ENCODE results near the gene DECR2. TPM values are rescaled to one million over a fixed set of nuclear protein-coding genes. Genes with fewer than 3 reads are reported as not detected.
"Not testable (repeated sequence)": the region's sequence is repeated elsewhere in the genome, so short reads cannot be mapped to it uniquely, and the experiment has no call there.

Gene DECR2
- total RNA-seq, 4 donors from 2014 or later, result 10.6 to 106 (median 31.9) TPM

GRCh38 chr16:374616-374926 lies 27.1 kb upstream of the DECR2 start:
- no peak for DNase-seq
- peaks cover 4 to 11% of the 10 kb centered on the region in 2 donors for H3K4me1 ChIP-seq
- no peaks in the 10 kb centered on the region for H3K27me3 ChIP-seq
- intact Hi-C loops (cut with DNase I; ENCODE audit: low total_unique reads), result no loop called here
- no peak overlapping the region for H3K27ac ChIP-seq
- no peaks in the 10 kb centered on the region for H3K36me3 ChIP-seq
- no peak overlapping the region for H3K4me3 ChIP-seq
- TF ChIP-seq, protein P1, sequence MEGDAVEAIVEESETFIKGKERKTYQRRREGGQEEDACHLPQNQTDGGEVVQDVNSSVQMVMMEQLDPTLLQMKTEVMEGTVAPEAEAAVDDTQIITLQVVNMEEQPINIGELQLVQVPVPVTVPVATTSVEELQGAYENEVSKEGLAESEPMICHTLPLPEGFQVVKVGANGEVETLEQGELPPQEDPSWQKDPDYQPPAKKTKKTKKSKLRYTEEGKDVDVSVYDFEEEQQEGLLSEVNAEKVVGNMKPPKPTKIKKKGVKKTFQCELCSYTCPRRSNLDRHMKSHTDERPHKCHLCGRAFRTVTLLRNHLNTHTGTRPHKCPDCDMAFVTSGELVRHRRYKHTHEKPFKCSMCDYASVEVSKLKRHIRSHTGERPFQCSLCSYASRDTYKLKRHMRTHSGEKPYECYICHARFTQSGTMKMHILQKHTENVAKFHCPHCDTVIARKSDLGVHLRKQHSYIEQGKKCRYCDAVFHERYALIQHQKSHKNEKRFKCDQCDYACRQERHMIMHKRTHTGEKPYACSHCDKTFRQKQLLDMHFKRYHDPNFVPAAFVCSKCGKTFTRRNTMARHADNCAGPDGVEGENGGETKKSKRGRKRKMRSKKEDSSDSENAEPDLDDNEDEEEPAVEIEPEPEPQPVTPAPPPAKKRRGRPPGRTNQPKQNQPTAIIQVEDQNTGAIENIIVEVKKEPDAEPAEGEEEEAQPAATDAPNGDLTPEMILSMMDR (IDR thresholded peaks at IDR 0.05), result no peak
- no peak for TF ChIP-seq POLR2A (IDR thresholded peaks at IDR 0.05)
- H3K9me3 ChIP-seq, result no peaks in the 10 kb centered on the region

DNA sequence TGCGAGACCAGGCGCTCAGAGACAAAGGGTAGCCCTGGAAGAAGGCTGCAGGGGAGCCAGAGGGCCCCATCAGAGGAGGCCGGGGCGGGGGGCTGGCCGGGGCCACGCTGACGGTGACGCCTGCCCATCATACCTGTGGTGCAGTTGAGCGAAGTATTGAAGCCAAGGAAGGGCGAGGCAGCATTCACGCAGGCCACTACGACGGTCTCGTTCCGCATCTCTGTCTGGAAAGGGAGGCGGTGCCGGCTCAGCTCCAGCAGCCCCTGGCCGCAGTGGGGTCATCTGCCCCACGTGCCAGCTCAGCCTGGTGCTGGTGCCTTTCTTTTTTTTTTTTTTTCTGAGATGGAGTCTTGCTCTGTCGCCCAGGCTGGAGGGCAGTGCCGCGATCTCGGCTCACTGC lies 26.5 kb upstream of the DECR2 start:
- DNase-seq, result no peak
- H3K9me3 ChIP-seq, result no peaks in the 10 kb centered on the region
- H3K36me3 ChIP-seq, result no peaks in the 10 kb centered on the region
- no peak for TF ChIP-seq POLR2A (IDR thresholded peaks at IDR 0.05)
- TF ChIP-seq, protein P1 (IDR thresholded peaks at IDR 0.05), result no peak
- no peak overlapping the region for H3K27ac ChIP-seq
- H3K4me3 ChIP-seq, result no peak overlapping the region
- H3K4me1 ChIP-seq, result peaks cover 0 to 5% of the 10 kb centered on the region in 2 donors
- intact Hi-C loops (cut with DNase I; ENCODE audit: low total_unique reads), result no loop called here
- H3K27me3 ChIP-seq, result no peaks in the 10 kb centered on the region

GRCh38 chr16:375927-376816 lies 25.5 kb upstream of the DECR2 start:
- intact Hi-C loops (cut with DNase I; ENCODE audit: low total_unique reads), result no loop called here
- Histone ChIP-seq H3K4me1 (no peaks in the 10 kb centered on the region), H3K27ac (no peak overlapping the region), H3K36me3 (no peaks in the 10 kb centered on the region), H3K27me3 (no peaks in the 10 kb centered on the region), H3K4me3 (no peak overlapping the region), H3K9me3 (no peaks in the 10 kb centered on the region)
- no peak for TF ChIP-seq POLR2A (IDR thresholded peaks at IDR 0.05)
- TF ChIP-seq, protein P1 (IDR thresholded peaks at IDR 0.05), result no peak
- no peak for DNase-seq

DNA sequence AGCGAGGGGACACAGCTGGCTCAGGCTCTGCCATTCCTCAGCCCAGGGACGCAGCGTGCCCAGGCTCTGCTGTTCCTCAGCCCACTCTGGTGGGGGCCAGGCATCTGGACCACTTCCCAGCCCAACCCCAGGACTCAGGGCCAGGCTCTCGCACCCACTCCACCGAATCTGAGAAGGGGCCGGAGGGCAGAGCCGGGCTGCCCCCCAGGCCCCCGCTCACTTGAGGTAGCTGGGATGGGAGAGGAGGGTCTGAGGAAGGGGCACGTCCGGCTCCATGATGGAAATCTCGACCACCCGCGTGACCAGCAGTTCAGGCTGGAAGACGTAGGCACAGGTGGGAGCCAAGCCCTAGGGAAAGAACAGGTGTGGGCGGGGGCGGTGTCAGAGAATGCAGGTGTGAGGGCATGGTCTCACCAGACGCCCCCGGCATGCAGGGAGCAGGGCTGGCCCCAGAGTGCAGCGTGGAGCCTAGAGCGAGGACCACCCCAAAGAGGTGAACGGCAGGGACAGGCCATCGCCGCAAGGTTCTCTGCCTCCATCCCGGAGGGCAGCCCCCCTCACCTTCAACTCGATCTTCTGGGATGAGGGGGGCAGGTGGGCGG lies 24.8 kb upstream of the DECR2 start:
- H3K9me3 ChIP-seq, result no peaks in the 10 kb centered on the region
- intact Hi-C loops (cut with DNase I; ENCODE audit: low total_unique reads), result no loop called here
- H3K27me3 ChIP-seq, result no peaks in the 10 kb centered on the region
- H3K4me3 ChIP-seq, result no peak overlapping the region
- no peak overlapping the region for H3K27ac ChIP-seq
- no peaks in the 10 kb centered on the region for H3K4me1 ChIP-seq
- TF ChIP-seq POLR2A (IDR thresholded peaks at IDR 0.05), result no peak
- TF ChIP-seq, protein P1 (IDR thresholded peaks at IDR 0.05), result no peak
- DNase-seq, result no peak
- no peaks in the 10 kb centered on the region for H3K36me3 ChIP-seq

DNA sequence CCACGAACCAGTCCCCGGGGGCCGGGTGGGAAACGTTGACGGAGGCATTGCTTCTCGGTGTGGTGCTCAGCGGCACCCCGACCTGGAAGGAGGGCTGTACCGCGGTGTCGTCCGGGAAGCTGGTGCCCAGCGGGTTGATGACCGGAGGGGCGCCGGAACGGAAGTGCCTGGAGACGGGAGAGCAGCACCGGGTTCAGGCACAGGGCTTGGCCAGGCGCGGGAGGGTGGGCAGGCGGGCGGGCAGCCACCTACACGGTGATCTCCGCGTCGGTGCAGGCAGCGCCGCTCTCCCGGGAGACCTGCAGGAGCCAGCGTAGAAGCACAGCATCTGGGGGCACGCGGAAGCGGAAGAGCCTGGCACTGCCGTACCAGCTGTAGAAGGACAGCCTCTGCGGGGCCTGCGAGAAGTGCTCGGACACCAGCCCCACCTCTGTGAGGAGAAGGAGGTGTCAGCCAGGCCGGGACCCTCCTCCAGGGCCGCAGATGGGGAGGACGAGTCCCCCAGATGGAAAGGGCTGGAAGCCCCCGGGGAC lies 24.2 kb upstream of the DECR2 start:
- intact Hi-C loops (cut with DNase I; ENCODE audit: low total_unique reads), result no loop called here
- Histone ChIP-seq H3K36me3 (no peaks in the 10 kb centered on the region), H3K27ac (no peak overlapping the region), H3K4me1 (no peaks in the 10 kb centered on the region), H3K27me3 (no peaks in the 10 kb centered on the region), H3K9me3 (no peaks in the 10 kb centered on the region), H3K4me3 (no peak overlapping the region)
- TF ChIP-seq, protein P1 (IDR thresholded peaks at IDR 0.05), result no peak
- no peak for TF ChIP-seq POLR2A (IDR thresholded peaks at IDR 0.05)
- no peak for DNase-seq

DNA sequence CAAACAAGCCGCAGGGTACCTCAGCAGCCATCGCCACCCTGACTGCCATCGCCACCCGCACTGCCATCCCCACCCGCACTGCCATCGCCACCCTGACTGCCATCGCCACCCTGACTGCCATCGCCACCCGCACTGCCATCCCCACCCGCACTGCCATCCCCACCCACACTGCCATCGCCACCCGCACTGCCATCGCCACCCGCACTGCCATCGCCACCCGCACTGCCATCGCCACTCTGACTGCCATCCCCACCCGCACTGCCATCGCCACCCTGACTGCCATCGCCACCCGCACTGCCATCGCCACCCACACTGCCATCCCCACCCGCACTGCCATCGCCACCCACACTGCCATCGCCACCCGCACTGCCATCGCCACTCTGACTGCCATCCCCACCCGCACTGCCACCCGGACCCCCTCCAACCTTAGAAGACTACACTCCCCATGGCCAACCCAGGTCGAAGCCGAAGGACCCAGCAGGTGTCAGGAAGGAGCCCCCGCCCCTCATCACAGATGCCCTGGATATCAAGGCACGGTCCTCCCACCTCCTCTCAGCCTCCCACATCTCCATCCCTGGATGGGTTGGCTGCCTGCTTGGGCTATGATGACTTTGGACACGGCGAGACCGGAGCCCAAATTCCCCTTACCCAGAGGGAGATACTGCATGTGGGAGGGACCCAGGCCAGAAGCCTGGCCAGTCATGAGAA lies 23.4 kb upstream of the DECR2 start:
- H3K27me3 ChIP-seq; DNase-seq; H3K9me3 ChIP-seq; H3K4me3 ChIP-seq; H3K27ac ChIP-seq; H3K36me3 ChIP-seq; intact Hi-C loops (cut with DNase I; ENCODE audit: low total_unique reads); H3K4me1 ChIP-seq: not testable (repeated sequence)

Measured in uterus (tissue), 4 donors.